Breast epithelium (tissue), 3 donors: ENCODE measurements around the gene IGFBPL1.

Experiments
- POLR2AphosphoS5 ChIP-seq, 3 donors: sonication (generic); formaldehyde crosslinking; IDR thresholded peaks; one replicate each; pipeline ENCODE4 v1.6.1; 2017; ENCODE audit warnings: antibody characterized with exemption in 3 of 3
- TF ChIP-seq, protein P1 (sequence below), 3 donors: fragments of 450-650 bp; IDR thresholded peaks; one replicate each; pipeline ENCODE4 v1.5.1; 2016 to 2017; ENCODE audit warnings: antibody characterized with exemption in 3 of 3, mild to moderate bottlenecking in 3 of 3, moderate library complexity in 3 of 3

DNA sequence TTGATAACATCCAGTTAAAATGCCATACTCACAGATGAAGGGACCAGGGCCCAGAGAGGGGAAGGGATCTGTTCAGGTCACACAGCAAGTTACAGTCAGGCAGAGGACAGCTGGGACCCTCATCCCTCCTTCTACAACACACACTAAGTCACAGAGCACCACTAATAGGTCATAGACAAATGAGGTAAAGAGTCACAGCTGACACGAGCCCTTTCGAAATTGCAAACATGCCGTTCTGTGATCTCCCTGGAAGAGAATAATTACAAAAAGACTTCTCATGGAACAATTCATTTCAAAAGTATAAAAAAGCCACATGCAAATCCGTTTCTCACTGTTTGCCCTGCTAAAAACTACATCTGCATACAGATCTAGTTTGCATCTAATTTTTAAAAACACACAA, 15.5 kb downstream of the IGFBPL1 start:
- no peak for TF ChIP-seq POLR2AphosphoS5 (IDR thresholded peaks at IDR 0.05)
- TF ChIP-seq, protein P1, sequence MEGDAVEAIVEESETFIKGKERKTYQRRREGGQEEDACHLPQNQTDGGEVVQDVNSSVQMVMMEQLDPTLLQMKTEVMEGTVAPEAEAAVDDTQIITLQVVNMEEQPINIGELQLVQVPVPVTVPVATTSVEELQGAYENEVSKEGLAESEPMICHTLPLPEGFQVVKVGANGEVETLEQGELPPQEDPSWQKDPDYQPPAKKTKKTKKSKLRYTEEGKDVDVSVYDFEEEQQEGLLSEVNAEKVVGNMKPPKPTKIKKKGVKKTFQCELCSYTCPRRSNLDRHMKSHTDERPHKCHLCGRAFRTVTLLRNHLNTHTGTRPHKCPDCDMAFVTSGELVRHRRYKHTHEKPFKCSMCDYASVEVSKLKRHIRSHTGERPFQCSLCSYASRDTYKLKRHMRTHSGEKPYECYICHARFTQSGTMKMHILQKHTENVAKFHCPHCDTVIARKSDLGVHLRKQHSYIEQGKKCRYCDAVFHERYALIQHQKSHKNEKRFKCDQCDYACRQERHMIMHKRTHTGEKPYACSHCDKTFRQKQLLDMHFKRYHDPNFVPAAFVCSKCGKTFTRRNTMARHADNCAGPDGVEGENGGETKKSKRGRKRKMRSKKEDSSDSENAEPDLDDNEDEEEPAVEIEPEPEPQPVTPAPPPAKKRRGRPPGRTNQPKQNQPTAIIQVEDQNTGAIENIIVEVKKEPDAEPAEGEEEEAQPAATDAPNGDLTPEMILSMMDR (IDR thresholded peaks at IDR 0.05), result no peak
